Limb (tissue), 2 donors: Measurements from ENCODE around the gene MEP1A.
"Not testable (repeated sequence)": the region's sequence is repeated elsewhere in the genome, so short reads cannot be mapped to it uniquely, and the experiment has no call there.

Source experiments
- DNase-seq, 2 donors: peaks; one replicate each; pipeline ENCODE4 v3.0.0-alpha.2; 2016; ENCODE audit errors: extremely low spot score in 2 of 2

MEP1A gene

DNA sequence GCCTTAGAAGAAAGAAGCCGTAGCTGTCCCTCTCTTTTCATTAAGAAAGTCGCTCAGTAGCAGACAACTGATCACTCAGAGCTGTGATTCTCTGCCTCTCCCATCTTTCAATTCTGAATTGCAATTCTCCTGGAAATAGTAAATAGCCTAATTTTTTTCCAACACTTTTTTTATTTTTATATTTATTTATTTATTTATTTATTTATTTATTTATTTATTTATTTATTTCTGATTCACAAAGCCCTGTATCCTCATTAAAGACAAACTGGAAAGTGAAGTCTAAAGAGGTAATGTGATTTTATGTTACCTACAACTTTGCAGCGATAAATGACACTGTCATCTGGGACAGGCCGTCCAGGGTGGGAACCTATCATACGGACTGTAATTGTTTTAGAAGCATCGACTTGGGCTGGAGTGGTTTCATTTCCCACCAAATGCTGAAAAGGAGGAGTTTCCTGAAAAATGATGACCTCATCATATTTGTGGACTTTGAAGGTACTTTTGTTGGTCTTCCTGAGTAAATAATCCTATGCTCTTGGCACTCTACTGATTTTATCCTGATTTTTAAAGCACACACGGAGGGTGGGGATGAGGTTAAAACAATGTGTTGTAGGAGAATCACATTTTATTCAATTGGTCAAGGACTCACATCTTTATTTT is 41.2 kb downstream of the MEP1A start:
- not testable (repeated sequence) for DNase-seq

GRCh38 chr6:46834991-46835390 is 41.8 kb downstream of the MEP1A start:
- DNase-seq = not testable (repeated sequence)

DNA sequence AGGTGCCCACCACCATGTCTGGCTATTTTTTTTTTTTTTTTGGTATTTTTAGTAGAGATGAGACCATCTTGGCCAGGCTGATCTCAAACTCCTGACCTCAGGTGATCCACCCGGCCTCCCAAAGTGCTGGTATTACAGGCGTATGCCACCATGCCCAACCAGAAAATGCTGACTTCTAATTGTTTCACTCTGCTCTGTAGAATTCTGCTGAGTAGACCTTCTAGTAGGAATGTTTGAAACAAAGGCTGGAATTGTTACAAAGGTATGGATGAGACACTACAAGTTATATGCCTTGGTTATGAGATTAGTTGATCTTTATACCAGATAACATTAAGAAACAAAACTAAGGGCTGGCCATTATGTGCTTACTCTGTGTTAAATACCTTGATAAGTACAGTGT is 44.8 kb downstream of the MEP1A start:
- no peak for DNase-seq

DNA sequence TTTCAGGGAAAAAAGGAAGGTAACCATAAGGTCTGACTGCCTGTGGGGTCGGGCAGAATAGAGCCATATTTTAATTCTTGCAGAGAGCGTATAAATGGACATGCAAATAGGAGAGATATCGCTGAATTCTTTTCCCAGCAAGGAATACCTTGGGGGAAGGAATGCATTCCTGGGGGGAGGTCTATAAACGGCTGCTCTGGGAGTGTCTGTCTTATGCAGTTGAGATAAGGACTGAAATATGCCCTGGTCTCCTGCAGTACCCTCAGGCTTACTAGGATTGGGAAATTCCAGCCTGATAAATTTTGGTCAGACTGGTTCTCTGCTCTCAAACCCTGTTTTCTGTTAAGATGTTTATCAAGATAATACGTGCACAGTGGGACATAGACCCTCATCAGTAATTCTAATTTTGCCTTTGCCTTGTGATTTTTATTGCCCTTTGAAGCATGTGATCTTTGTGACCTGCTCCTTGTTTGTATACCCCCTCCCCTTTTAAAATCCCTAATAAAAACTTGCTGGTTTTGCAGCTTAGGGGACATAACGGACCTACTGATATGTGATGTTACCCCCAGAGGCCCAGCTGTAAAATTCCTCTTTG is 49.2 kb downstream of the MEP1A start:
- DNase-seq = not testable (repeated sequence)

- no peak for DNase-seq
Observed at GRCh38 chr6:46845126-46845525, 51.9 kb downstream of the MEP1A start.

DNA sequence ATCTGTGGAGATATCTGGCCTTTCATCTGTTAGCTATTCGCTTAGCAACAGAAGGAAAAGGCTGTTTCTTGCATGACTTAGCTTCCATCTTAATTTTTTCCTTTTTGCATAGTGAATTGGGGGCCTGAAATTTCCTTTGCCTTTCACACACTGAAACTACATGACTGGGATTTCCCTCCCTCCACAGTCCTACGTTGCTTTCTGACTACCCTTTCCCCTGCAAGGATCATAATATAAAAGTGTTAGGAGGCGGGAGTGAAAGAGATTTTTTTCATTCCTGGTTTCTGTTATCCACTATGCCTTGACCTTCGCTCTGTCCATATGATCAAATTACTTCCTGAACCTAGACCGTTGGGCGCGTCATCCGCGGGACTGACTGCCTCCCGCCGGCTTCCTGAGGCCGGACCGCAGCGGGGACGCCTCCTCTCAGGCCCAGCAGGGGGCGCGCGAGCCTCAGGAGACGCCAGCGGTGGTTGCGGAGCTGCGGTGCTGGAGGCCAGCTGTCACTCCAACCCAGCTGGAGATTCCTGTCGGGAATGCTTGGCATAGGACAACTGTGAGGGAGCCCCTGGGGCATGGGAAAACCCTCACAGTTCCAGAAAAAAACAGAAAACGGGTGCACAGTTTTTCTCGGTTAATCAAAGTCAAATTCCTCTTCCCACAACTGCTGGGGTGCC is 55.6 kb downstream of the MEP1A start:
- DNase-seq = peak; percentile 82 to 91

- no peak for DNase-seq
Observed at GRCh38 chr6:46849361-46849690, 56.1 kb downstream of the MEP1A start.

DNA sequence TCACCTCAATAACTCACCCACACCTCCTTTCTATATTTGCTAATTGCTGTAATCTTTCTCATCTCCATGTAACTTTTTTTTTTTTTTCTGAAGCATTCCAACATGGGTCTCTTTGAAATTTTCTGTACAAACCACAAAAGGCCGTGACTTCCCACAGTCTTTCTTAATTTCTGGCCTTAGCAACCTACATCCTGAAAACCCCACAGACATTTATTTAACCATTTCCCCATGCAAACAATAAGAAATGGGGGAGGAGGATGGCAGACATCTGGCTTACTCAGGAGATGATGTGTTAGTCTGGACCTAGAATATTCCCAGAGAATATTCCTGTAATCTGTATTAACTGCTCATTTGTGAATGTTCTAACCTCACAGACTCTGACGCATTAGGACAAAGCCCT is 57.6 kb downstream of the MEP1A start:
- no peak for DNase-seq

DNA sequence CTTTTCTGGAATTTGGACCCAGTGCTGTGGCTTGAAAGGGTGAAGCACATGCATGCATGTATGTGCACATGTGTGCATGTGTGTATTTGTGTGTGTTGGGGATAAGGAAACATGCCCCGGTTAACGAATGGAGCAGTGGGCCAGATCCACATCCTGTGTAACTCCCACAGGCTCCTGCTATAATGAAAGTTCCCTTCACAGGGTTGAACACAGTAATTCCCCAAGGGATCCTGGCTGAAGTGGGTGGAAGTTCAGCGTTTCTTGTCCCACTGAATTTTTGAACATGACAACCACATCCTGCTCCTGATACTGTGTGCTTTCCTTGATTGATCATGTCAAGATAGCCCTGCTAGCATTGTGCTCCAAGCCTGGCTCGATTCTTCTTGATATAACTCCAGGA is 58.4 kb downstream of the MEP1A start:
- not testable (repeated sequence) for DNase-seq

- DNase-seq = not testable (repeated sequence)
Observed at GRCh38 chr6:46855966-46856365, 62.8 kb downstream of the MEP1A start.

DNA sequence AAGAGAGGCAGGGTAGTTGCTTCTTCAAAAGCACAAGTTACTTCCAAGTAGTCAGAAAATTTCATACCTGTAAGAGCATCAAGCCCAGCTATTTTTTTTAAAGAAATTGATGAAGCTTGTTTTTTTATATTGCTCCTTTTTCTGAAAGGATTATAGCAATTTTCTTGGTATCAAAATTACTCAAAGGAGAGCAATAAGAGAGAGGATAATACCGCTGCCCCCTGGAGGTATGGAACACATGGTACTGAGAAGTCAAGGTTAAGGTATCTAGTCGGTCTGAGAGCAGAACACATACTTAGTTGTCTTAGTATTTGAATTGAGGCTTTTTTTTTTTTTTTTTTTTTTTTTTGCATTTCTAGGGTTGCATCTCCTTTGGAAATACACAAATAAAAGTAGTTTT is 69.2 kb downstream of the MEP1A start:
- no peak for DNase-seq

- no peak for DNase-seq
Observed at GRCh38 chr6:46863791-46864190, 70.6 kb downstream of the MEP1A start.

- no peak for DNase-seq
Observed at GRCh38 chr6:46865221-46865620, 72.0 kb downstream of the MEP1A start.

GRCh38 chr6:46867411-46867810 is 74.2 kb downstream of the MEP1A start:
- DNase-seq = no peak

GRCh38 chr6:46876126-46876525 is 82.9 kb downstream of the MEP1A start:
- peak in 1 of 2 donors; percentile 18 for DNase-seq

GRCh38 chr6:46879003-46879402 is 85.8 kb downstream of the MEP1A start:
- DNase-seq = no peak

- DNase-seq = no peak
Observed at GRCh38 chr6:46882645-46883044, 89.5 kb downstream of the MEP1A start.

DNA sequence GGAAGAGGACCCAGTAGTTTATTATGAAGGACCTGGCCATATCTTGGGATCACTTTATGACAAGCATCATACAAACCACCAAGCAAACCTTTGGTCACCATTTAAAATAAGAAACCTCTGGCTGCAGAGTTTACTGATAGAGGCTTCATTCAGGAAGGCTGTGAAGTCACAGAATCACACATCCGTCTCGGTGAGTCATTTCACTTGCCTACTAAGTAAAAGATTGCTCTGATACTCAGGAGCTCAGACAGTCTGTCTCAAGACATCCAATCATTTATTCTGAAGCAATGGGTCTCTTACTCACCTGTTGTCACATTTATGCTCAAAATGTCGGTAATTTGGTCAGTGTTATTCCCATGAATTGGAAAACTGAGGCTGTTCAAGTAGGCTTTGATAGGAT is 94.8 kb downstream of the MEP1A start:
- no peak for DNase-seq

DNA sequence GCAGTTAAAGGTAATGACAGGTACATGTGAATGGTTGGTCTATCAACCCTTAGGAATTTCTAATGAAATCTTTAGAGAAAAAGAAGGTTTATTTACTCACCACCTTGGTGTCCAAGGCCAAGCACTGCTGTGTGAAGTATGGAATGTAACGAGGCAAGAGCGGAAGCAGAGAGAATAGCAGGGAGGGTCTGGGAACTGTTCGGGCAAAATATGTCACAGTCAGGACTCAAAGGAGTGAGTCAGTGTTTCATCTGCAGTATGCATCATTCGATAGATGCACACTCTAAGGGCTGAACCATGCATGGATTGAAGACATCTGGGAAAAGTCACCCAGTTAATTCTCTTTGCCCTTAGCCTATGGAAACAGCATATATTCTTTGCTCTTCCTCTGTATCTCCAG is 95.4 kb downstream of the MEP1A start:
- DNase-seq = no peak
